Medulla oblongata (tissue), 1 donor: ENCODE results near the gene UAP1.
"Not testable (repeated sequence)": the region's sequence is repeated elsewhere in the genome, so short reads cannot be mapped to it uniquely, and the experiment has no call there.

Experiments used
- DNase-seq: peaks from one replicate; pipeline ENCODE4 v3.0.0-alpha.2; 2015; ENCODE audit errors: extremely low spot score

Gene UAP1

GRCh38 chr1:162564762-162565218, 3.3 kb downstream of the UAP1 start:
- no peak for DNase-seq

DNA sequence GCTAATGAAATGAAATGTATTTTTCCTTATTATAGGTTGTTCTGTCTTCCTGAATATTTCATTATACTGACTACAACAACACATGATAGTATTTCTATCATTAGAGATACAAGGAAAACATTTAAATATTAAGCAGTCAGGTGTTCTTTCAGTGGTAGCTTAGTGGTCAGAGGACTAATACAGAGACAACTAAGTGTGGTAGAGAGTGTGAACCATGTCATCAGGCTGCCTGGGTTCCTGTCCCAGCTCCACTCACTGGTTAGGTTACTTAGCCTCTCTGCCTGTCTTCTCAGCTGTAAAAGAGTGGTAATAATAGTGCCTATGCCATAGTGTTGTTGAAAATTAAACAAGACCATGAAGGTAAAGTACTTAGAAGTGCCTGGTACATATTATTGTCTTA, 3.9 kb downstream of the UAP1 start:
- DNase-seq = no peak

DNA sequence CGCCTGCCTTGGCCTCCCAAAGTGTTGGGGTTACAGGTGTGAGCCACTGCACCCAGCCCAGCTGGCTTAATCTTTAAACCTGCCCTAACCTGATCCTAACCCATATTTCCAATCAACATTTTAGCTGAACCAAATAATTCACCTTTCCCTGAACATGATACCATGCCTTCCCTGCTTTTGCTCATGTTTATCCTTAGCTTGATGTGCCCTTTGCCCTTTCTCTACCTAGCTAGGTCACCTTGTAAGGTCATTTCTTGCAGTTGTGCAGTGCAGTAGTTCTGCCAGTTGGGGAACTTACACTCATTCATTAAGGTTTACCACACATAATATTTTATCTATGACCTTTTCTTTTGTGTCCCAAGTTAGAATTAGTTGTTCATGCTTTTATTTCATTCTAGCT, 5.3 kb downstream of the UAP1 start:
- DNase-seq = no peak

- no peak for DNase-seq
These were observed 7.3 kb downstream of the UAP1 start for GRCh38 chr1:162568802-162569201.

GRCh38 chr1:162570718-162571117, 9.2 kb downstream of the UAP1 start:
- no peak for DNase-seq

DNA sequence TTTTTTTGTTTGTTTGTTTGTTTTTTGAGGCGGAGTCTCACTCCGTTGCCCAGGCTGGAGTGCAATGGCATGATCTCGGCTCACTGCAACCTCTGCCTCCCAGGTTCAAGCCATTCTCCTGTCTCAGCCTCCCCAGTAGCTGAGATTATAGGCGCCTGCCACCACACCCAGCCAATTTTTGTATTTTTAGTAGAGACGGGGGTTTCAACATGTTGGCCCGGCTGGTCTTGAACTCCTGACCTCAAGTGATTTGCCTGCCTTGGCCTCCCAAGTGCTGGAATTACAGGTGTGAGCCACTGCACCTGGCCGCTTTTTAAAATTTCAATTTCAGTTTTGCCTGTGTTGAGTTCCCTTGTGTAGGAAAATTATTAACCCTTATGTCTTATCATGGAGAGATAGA, 9.6 kb downstream of the UAP1 start:
- DNase-seq = not testable (repeated sequence)

DNA sequence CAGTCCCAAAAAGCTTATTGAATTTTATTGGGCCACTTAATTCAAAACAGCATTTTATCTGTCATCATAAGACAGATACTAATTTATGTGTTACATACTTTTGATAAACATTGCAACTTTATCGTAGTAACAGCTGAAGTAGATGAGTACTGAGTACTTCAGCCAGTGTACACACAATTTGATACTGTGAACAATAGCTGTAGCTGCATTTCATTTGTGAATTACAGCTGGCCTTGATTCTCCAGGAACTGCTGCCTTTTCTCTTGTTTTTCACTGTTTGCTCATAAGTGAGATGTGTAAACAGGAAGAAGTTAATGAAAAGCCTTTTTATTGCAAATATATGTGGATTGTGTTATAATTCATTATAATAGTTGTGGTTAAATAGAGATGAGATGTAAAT, 10.2 kb downstream of the UAP1 start:
- no peak for DNase-seq

DNA sequence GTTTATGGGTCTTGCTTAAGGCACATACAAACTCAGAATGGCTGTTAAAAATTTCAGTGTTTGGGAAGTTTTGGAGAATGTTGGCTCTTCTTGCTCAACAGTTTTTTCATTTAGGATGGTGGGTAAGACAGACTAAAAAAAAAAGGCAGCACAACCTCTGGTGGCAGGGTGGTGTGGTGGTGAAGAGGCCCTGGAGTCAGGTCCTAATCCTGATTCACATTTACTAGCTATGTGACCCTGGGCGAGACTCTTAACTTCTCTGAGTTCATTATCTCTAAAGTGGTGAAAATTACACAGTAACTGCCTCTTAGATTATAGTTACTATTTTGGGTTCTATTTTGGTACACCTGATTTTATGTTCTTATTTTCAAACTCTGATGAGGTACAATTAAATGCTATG, 11.6 kb downstream of the UAP1 start:
- DNase-seq = no peak

DNA sequence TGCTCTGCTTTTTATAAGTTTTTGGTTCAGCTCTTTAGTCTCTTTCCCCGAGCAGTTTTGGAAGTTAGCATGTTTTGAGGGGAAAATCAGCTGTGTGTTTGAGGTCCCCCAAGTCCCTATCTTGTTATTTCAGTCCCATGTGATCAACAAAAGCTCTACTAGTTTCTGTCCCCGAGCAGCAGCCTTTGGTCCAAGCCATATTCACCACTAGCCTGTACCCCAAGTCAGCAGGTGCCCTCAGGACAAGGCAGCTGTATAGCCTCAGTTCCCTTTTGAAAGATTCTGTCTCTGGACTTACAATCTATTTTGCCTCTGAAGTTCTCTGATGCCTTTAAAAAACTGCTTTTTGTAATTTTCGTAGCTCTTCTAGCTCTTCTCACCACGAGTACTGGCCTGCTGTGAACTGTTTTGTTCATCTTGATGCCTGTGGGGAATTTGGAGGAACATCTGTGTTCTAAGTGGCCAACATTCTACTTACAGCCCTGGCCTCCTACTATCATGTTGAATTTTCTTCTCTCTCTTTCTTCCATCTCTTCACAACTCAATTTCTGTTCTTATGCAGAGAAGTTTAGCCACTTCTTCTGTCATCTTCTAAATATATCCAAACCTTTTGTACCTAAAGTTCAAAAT, 16.7 kb downstream of the UAP1 start:
- DNase-seq = no peak

- DNase-seq = no peak
These were observed 17.4 kb downstream of the UAP1 start for GRCh38 chr1:162578936-162579335.

DNA sequence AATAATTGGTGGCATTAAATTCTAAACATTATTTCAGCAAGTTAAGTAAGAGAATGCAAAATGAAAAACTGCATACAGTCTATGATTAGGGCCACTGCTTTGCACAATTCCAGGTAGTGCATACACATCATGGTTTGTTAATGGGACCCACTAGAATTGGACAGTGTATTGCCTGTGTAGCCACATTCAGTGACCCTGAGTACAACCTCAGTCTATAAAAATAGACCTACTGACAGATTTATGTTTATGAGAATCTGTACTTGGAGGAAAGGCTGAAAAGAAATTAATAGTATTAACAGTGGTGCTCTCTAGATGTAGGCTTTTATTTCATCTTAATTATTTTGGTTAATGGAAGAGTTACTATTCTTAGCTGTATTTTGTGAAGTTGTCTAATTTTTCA, 18.8 kb downstream of the UAP1 start:
- DNase-seq = no peak

DNA sequence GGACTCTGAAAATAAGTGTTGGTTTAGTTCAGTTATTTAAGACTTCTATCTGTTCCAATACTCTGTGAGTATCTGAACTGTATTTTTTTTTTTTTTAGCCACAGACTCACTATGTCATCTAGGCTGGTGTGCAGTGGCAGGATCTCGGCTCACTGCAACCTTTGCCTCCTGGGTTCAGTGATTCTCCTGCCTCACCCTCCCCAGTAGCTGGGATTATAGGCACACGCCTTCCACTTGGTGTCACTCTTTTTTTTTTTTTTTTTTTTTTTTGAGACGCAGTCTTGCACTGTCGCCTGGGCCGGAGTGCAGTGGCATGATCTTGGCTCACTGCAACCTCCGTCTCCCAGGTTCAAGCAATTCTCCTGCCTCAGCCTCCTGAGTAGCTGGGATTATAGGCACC, 21.4 kb downstream of the UAP1 start:
- DNase-seq = not testable (repeated sequence)

GRCh38 chr1:162585101-162585500, 23.6 kb downstream of the UAP1 start:
- not testable (repeated sequence) for DNase-seq

GRCh38 chr1:162587347-162587746, 25.8 kb downstream of the UAP1 start:
- no peak for DNase-seq

- no peak for DNase-seq
These were observed 26.3 kb downstream of the UAP1 start for GRCh38 chr1:162587761-162588260.

DNA sequence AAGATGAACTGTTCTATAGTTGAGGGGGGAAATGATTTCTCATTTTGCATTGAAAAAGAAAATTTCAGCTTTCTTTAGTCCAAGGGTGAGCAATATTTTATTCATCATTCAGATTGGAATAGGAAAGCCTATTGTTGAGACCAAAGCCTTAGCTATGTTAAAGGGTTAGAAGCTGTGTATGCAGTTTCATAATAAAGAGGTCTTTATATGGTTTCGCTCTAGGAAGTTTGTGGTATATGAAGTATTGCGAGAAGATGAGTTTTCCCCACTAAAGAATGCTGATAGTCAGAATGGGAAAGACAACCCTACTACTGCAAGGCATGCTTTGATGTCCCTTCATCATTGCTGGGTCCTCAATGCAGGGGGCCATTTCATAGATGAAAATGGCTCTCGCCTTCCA, 28.6 kb downstream of the UAP1 start:
- DNase-seq = no peak

GRCh38 chr1:162590686-162591085, 29.2 kb downstream of the UAP1 start:
- no peak for DNase-seq

DNA sequence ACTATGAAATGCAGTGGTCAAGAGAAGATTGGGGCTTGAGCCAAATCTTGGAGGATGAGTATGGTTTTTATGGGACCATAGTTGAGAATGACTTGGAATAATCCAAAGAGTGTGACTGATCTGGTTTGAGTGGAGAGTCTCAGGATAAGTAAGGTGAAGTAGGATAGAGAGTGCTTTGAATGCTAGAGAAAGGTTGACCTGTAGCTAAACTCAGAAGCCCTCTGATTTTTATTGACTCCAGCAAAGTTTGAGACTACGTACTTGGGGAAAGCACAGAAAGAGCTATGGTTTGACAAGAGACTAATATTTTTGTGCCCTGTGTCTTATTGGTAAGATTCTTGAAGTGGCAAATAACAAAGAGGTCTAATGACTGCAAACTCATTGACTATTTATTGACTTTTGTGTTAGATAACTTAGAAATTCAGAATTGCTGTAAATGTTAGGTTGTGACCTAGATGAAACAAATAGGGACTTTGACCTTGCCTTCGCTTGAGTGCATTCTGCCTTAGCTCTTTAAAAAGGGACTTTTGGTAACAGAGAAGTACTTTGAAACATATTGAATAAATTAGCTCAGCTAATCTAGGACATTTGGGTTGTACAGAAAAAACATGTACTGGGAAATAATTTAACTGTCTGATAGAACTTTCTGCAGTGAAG, 35.1 kb downstream of the UAP1 start:
- DNase-seq = no peak

DNA sequence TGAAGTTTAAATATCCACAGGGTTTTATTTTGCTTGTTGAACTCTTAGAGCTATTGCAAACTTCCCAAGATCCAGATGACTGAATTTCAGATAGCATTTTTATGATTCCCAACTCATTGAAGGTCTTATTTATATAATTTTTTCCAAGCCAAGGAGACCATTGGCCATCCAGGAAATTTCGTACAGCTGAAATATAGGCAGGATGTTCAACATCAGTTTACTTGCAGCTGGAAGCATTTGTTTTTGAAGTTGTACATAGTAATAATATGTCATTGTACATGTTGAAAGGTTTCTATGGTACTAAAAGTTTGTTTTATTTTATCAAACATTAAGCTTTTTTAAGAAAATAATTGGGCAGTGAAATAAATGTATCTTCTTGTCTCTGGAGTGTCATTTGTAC, 37.9 kb downstream of the UAP1 start:
- no peak for DNase-seq

GRCh38 chr1:162603117-162603516, 41.6 kb downstream of the UAP1 start:
- not testable (repeated sequence) for DNase-seq

DNA sequence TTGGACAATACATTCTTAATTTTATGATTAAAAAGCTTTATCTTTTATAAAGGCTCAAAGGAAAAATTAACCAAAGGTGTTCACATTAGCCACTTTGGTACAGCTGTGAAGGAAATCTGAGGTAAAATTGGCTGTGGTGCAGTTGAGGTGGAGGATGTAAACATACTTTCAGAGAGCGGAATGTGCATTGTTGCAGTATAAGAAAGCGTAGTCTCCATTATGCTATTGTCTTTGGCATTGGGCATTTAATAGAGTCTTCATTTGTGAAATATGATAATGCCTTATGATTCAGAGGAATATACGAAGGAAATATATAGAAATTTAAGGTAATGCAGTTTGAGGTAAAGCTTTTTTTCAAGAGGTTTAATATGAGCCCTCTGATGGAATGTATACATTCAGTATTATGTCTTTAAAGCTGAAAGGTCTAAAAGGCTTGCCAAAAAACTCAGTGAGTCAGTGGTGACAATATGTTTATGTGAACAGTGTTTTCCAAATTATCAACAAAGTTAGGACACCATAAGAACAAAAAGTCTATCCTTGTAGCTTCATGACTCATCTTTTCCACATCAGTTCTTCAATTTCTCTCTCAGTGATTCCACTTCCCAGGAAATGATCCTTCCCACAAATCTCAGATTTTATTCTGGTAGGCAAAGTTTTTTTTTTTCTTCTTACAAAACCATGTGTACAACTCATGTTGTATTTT, 43.9 kb downstream of the UAP1 start:
- DNase-seq = no peak

GRCh38 chr1:162609306-162609705, 47.8 kb downstream of the UAP1 start:
- no peak for DNase-seq
